DOHH2 (cell line): ENCODE measurements around the gene CWC27.

ENCODE experiments used
- H3F3A ChIP-seq: fragments of 200-600 bp; sonication (generic), shearing (Covaris generic); 2 replicates; pipeline ENCODE4 v1.6.0; 2016; ENCODE audit warnings: antibody characterized with exemption, mild to moderate bottlenecking; ENCODE audit not compliant: control insufficient read depth, insufficient read depth
- H3K27ac ChIP-seq: fragments of 200-600 bp; sonication (generic); 2 replicates; pipeline ENCODE4 v1.5.1; 2014; ENCODE audit warnings: low read depth, mild to moderate bottlenecking, low read length, moderate library complexity
- H3K27me3 ChIP-seq: fragments of 200-600 bp; sonication (generic); 2 replicates; pipeline ENCODE4 v1.6.1; 2014; ENCODE audit warnings: mild to moderate bottlenecking, low read length, mixed read lengths; ENCODE audit not compliant: control insufficient read depth
- H3K36me3 ChIP-seq: fragments of 200-600 bp; sonication (generic); 2 replicates; pipeline ENCODE4 v1.6.1; 2014; ENCODE audit warnings: mild to moderate bottlenecking, low read length, moderate library complexity, mixed read lengths; ENCODE audit not compliant: control insufficient read depth
- H3K4me1 ChIP-seq: fragments of 200-600 bp; sonication (generic); 2 replicates; pipeline ENCODE4 v1.6.1; 2014; ENCODE audit warnings: mild to moderate bottlenecking, low read length, mixed read lengths; ENCODE audit not compliant: control insufficient read depth
- H3K4me2 ChIP-seq: fragments of 200-600 bp; sonication (generic); 2 replicates; pipeline ENCODE4 v1.6.0; 2014; ENCODE audit warnings: mild to moderate bottlenecking, low read length, moderate library complexity
- H3K4me3 ChIP-seq: fragments of 200-600 bp; sonication (generic); 2 replicates; pipeline ENCODE4 v1.5.1; 2014; ENCODE audit warnings: mild to moderate bottlenecking, low read length, mixed read lengths
- H3K79me2 ChIP-seq: fragments of 200-600 bp; sonication (generic); 2 replicates; pipeline ENCODE4 v1.6.1; 2014; ENCODE audit warnings: mild to moderate bottlenecking, low read length, mixed read lengths; ENCODE audit not compliant: control insufficient read depth
- H3K9me2 ChIP-seq: fragments of 200-600 bp; sonication (generic); replicated peaks from 2 replicates; pipeline ENCODE4 v1.6.1; 2014; ENCODE audit warnings: mild to moderate bottlenecking, low read length, mixed read lengths; ENCODE audit not compliant: control insufficient read depth
- H3K9me3 ChIP-seq: fragments of 200-600 bp; sonication (generic); 2 replicates; pipeline ENCODE4 v1.6.1; 2014; ENCODE audit warnings: antibody characterized with exemption, low read length, mixed read lengths; ENCODE audit not compliant: control insufficient read depth, insufficient read depth
- H4K20me1 ChIP-seq: fragments of 200-600 bp; sonication (generic); 2 replicates; pipeline ENCODE4 v1.6.0; 2014; ENCODE audit warnings: low read depth, mild to moderate bottlenecking, antibody characterized with exemption, low read length, moderate library complexity; ENCODE audit not compliant: control insufficient read depth, insufficient read depth
- CTCF ChIP-seq: fragments of 200-600 bp; sonication (generic); IDR thresholded peaks from one replicate; pipeline ENCODE4 v1.5.1; 2014; ENCODE audit warnings: antibody characterized with exemption, mild to moderate bottlenecking, low read depth, low read length; ENCODE audit not compliant: poor library complexity, severe bottlenecking
- EZH2phosphoT487 ChIP-seq: fragments of 200-600 bp; sonication (generic); IDR thresholded peaks from 2 replicates; pipeline ENCODE4 v1.6.1; 2017; ENCODE audit warnings: borderline replicate concordance, mild to moderate bottlenecking, antibody characterized with exemption, low read length, moderate library complexity, mixed read lengths

CWC27 gene

GRCh38 chr5:64952951-64953673 lies 184.4 kb downstream of the CWC27 start:
- H3K9me3 ChIP-seq: no peaks in the 10 kb centered on the region
- no peaks in the 10 kb centered on the region for H3K27me3 ChIP-seq
- TF ChIP-seq EZH2phosphoT487 (no peak), CTCF (no peak)

GRCh38 chr5:64954518-64954917 lies 185.8 kb downstream of the CWC27 start:
- Histone ChIP-seq H3K27ac (no peak overlapping the region), H3K9me3 (no peaks in the 10 kb centered on the region), H3K36me3 (no peaks in the 10 kb centered on the region), H3K4me3 (no peak overlapping the region), H4K20me1 (no peaks in the 10 kb centered on the region), H3K79me2 (no peaks in the 10 kb centered on the region), H3K4me2 (no peak overlapping the region), H3F3A (no peaks in the 10 kb centered on the region), H3K9me2 (no peaks in the 10 kb centered on the region), H3K27me3 (no peaks in the 10 kb centered on the region), H3K4me1 (no peaks in the 10 kb centered on the region)
- TF ChIP-seq CTCF: no peak
- no peak for TF ChIP-seq EZH2phosphoT487

More at GRCh38 chr5:64952951-64953673, 184.4 kb downstream of the CWC27 start:
- Histone ChIP-seq H3K9me2 (no peaks in the 10 kb centered on the region), H3K4me1 (no peaks in the 10 kb centered on the region), H3K36me3 (no peaks in the 10 kb centered on the region), H3K4me3 (no peak overlapping the region), H3K27ac (no peak overlapping the region), H3K4me2 (no peak overlapping the region), H3F3A (no peaks in the 10 kb centered on the region), H4K20me1 (no peaks in the 10 kb centered on the region), H3K79me2 (no peaks in the 10 kb centered on the region)

GRCh38 chr5:64958757-64959391 lies 190.1 kb downstream of the CWC27 start:
- H3K27ac ChIP-seq: no peak overlapping the region
- no peaks in the 10 kb centered on the region for H3K79me2 ChIP-seq
- H4K20me1 ChIP-seq: no peaks in the 10 kb centered on the region
- H3F3A ChIP-seq: no peaks in the 10 kb centered on the region
- no peaks in the 10 kb centered on the region for H3K36me3 ChIP-seq
- H3K9me3 ChIP-seq: peaks cover 6% of the 10 kb centered on the region; the same call in 1 of the 2 replicates
- no peaks in the 10 kb centered on the region for H3K4me1 ChIP-seq
- H3K27me3 ChIP-seq: no peaks in the 10 kb centered on the region
- no peak for TF ChIP-seq EZH2phosphoT487
- peak; percentile 64 for TF ChIP-seq CTCF
- no peak overlapping the region for H3K4me2 ChIP-seq
- H3K9me2 ChIP-seq: no peaks in the 10 kb centered on the region
- H3K4me3 ChIP-seq: no peak overlapping the region
